ENCODE data around the gene KRTAP19-6. TPM values are rescaled to one million over a fixed set of nuclear protein-coding genes. Genes with fewer than 3 reads are reported as not detected.

The KRTAP19-6 gene, protein sequence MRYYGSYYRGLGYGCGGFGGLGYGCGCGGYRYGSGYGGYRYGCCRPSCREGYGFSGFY
- not detected for total RNA-seq

DNA sequence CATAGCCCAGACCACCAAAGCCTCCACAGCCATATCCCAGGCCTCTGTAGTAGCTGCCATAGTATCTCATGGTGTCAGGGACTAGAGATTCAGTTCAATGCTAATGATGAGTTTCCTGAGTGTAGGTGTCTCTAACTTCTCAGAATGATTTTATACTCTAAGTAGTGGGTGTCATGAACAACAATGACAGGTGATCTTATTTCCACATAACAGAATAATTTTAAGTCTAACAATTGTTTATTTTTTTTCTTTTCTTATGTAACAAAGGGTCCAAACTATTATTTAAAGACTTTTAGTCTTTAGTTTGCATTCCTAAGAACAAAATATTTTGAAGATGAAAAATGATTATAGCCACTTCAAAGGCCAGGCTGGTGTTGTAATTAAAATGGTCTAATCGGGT, at the start of gene KRTAP19-6:
TSS of gene KRTAP19-6 (minus strand) at position 101 of the 400 bp plus-strand sequence. CDS start at position 70, 31 bp downstream.
- peaks cover 4% of the 10 kb centered on the region for H3K9me3 Mint-ChIP-seq
- POLR2A ChIA-PET, result no interaction called here
- no peak within 1 kb of the TSS for H3K27ac Mint-ChIP-seq
- DNase-seq (no peak), ATAC-seq (ENCODE audit: low read depth) (no peak)
- H3K27me3 Mint-ChIP-seq, result no peaks in the 10 kb centered on the region
- no peaks in the 10 kb centered on the region for H3K36me3 Mint-ChIP-seq
- H3K4me1 Mint-ChIP-seq, result no peaks in the 10 kb centered on the region
- H3K4me3 Mint-ChIP-seq, result no peak within 1 kb of the TSS

DNA sequence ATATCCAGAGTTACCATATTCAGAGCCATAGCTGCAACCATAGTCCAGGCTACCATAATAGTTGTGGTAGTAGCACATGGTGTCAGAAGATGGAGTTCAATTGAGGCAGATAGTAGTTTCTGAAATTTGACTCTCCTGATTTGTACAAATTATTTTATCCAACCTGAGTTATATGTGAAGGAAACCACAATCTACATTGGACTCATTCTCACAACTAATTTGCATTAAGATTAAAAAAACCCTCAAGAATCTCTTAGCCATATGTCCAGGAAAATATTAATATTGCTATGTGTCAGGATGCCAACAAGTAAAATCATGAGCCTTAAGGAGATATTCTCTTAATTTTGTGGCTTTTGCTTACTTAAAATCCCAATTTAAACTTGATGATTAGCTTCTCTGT, 48.6 kb upstream of the KRTAP19-6 start, which contains the start of gene KRTAP22-2:
TSS of gene KRTAP22-2 (minus strand) at position 101 of the 400 bp plus-strand sequence.
- Mint-ChIP-seq H3K9me3 (no peaks in the 10 kb centered on the region), H3K4me3 (no peak within 1 kb of the TSS), H3K4me1 (no peaks in the 10 kb centered on the region), H3K36me3 (no peaks in the 10 kb centered on the region), H3K27me3 (no peaks in the 10 kb centered on the region), H3K27ac (no peak within 1 kb of the TSS)
- ATAC-seq (ENCODE audit: low read depth) (no peak), DNase-seq (no peak)
- POLR2A ChIA-PET, result no interaction called here

DNA sequence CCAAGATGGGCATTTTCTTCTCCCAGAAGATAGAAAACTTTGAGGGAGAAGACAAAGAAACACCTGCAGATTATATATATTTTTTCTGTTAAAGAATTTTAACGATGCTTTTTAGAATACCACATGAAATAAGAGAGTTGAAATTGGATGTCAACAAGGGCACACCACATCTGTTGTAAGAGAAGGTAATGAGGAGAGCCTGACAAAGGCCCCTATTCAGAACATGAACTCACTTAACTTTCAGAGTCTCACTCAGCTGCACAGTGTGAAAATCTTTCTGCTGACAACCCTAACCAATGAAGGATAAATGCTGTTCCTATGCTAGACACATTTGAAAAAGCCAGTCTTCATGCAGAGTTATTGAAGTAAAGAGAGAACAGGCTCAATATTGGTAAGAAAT, 41.2 kb upstream of the KRTAP19-6 start:
- Mint-ChIP-seq H3K27me3 (no peaks in the 10 kb centered on the region), H3K27ac (no peak overlapping the region), H3K4me3 (no peak overlapping the region), H3K4me1 (no peaks in the 10 kb centered on the region), H3K9me3 (no peaks in the 10 kb centered on the region), H3K36me3 (no peaks in the 10 kb centered on the region)
- ATAC-seq (ENCODE audit: low read depth) (no peak), DNase-seq (no peak)
- POLR2A ChIA-PET, result no interaction called here

DNA sequence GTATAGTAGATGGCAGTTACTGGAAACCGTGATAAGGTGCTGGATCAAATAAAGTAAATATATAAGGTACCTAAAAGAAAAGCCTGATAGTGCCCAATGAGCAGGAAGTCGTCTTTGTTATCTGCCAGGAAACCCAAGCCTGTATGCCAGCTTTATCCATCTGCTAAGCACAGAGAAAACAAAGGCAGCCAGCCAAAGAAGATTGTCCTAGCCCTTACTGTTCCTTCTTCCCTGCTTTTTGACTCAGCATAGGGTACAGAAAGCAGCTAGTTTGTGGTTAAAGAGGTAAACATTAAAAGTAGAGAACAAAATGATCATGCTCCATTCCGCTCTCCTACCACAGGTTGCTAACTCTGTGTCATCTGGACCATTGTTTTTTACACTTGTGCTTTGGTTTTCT, 38.5 kb upstream of the KRTAP19-6 start:
- Mint-ChIP-seq H3K9me3 (peaks cover 2% of the 10 kb centered on the region), H3K27ac (no peak overlapping the region), H3K4me3 (no peak overlapping the region), H3K27me3 (no peaks in the 10 kb centered on the region), H3K36me3 (no peaks in the 10 kb centered on the region), H3K4me1 (no peaks in the 10 kb centered on the region)
- ATAC-seq (ENCODE audit: low read depth) (no peak), DNase-seq (no peak)
- POLR2A ChIA-PET, result no interaction called here

DNA sequence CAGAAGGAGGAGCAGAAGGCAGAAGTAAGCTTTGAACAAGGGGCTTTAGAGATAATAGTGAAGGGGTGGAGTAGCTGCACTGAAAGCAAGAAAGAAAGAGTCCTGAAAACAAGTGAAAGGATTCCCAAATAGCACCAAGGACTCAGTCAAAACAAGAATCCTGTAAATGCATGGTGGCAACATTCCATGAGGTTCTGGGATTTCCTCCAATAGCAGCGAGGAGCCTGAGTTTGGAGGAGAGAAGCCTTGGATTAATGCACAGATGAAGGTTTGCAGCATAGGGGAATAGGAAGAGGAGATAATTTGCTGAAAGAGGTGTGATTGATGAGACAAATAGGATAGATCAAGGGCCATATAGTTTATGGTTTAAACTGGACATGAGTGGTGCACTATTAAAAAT, 37.7 kb upstream of the KRTAP19-6 start:
- Mint-ChIP-seq H3K9me3 (peaks cover 2% of the 10 kb centered on the region), H3K4me3 (no peak overlapping the region), H3K36me3 (no peaks in the 10 kb centered on the region), H3K27me3 (no peaks in the 10 kb centered on the region), H3K4me1 (no peaks in the 10 kb centered on the region), H3K27ac (no peak overlapping the region)
- ATAC-seq (ENCODE audit: low read depth), result no peak
- no peak for DNase-seq
- POLR2A ChIA-PET, result no interaction called here

DNA sequence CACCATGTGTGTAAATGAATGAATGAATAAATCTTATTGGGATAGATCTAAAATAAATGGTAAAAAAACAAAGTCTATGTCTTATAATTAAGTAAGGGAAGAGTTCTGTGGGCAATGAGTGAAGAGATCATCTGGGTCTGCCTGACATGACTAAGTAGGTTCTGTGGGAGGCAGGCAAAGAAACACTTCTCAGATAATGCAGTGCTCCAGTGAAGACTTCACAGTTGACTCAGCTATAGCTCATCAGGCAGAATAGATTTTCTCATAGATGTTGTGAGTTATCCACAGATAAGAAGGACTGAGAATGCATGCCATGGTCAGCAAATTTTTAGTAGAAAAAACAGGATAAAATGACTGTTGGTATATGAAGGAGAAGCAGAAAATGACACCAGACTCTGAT, 36.1 kb upstream of the KRTAP19-6 start:
- POLR2A ChIA-PET, result no interaction called here
- H3K36me3 Mint-ChIP-seq, result no peaks in the 10 kb centered on the region
- DNase-seq (no peak), ATAC-seq (ENCODE audit: low read depth) (no peak)
- H3K4me1 Mint-ChIP-seq, result no peaks in the 10 kb centered on the region
- no peak overlapping the region for H3K4me3 Mint-ChIP-seq
- H3K9me3 Mint-ChIP-seq, result peaks cover 2% of the 10 kb centered on the region
- H3K27me3 Mint-ChIP-seq, result no peaks in the 10 kb centered on the region
- no peak overlapping the region for H3K27ac Mint-ChIP-seq

DNA sequence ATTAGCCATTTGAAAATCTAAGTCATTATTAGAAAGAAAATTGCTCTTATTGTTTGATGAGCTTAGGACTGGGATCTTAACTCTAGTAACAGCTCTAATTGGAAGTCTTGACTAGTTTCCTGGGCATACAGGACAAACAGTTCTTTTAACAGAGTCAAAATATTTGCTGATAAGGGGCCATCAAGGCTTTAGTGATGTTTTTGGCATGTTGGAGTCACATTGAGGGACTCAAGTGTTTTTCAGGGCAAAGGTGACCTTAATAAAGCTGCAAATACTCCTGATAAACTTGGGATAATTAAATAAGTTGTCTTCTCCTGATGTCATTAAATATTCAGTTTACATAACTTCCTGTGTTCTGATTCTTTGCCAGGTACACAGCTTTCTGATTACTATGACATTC, 26.0 kb upstream of the KRTAP19-6 start:
- Mint-ChIP-seq H3K4me3 (no peak overlapping the region), H3K4me1 (no peaks in the 10 kb centered on the region), H3K9me3 (peaks cover 1% of the 10 kb centered on the region), H3K27ac (no peak overlapping the region), H3K36me3 (no peaks in the 10 kb centered on the region), H3K27me3 (no peaks in the 10 kb centered on the region)
- no peak for ATAC-seq (ENCODE audit: low read depth)
- no peak for DNase-seq
- POLR2A ChIA-PET, result no interaction called here

DNA sequence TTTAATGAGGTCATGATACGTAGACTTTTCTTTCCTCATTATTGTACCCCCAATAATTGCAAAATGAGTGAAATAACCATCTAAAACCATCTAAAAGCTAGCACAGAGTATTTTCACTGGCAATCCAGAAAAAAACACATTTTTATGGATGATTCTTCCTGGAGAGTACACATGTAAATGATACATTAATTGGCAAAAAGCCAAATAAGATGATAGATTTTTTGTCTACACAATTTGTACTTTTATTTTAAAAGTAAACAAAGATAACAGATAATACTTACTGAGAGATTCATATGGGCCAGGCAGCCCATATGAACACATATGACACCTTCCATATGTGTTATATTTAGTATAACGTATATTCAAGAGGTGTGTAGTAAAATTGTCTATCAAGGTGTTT, 22.0 kb upstream of the KRTAP19-6 start:
- H3K36me3 Mint-ChIP-seq, result no peaks in the 10 kb centered on the region

DNA sequence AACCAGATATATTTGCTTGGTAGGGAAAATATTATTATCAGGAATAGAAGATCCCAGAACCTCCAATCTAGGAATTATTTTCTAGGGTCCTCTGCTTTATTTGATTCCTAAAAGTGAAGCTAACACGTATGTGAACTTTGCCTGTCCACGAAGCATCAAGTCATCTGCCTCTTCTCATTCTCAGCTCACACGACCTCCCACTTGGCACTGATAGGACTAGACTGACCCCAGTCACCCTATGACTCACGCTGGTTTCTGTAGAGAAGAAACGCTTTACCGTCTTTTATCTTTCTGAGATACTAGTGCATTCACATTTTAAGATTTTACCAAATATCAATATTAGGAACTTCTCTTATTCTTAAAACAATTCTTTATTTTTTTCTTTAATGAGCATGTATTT, 21.4 kb upstream of the KRTAP19-6 start:
- no peak for ATAC-seq (ENCODE audit: low read depth)
- POLR2A ChIA-PET, result no interaction called here
- H3K36me3 Mint-ChIP-seq, result no peaks in the 10 kb centered on the region

More for the DNA sequence above, 22.0 kb upstream of the KRTAP19-6 start:
- POLR2A ChIA-PET, result no interaction called here
- H3K27ac Mint-ChIP-seq, result no peak overlapping the region
- no peaks in the 10 kb centered on the region for H3K4me1 Mint-ChIP-seq
- no peaks in the 10 kb centered on the region for H3K27me3 Mint-ChIP-seq
- H3K4me3 Mint-ChIP-seq, result no peak overlapping the region
- H3K9me3 Mint-ChIP-seq, result no peaks in the 10 kb centered on the region
- DNase-seq, result no peak
- ATAC-seq (ENCODE audit: low read depth), result no peak

DNA sequence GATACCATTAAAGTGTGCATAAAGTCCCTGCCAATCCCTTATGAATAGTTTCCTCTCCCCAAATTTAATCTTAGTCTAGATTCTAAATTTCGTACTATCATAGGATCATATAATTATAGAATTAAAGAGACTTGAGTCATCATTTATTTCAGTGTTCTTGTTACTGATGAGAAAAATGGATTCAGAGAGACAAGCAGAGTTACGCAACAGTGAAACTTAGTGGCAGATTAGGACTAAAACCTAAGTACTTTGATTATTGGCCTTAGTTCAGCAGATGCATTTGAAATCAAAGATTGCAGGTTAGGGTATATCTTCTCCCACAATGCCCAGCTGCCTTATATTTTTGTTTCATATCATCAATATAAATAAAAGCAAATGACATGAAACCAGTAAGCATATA, 20.3 kb upstream of the KRTAP19-6 start:
- Mint-ChIP-seq H3K4me1 (no peaks in the 10 kb centered on the region), H3K36me3 (no peaks in the 10 kb centered on the region), H3K4me3 (no peak overlapping the region), H3K27ac (no peak overlapping the region), H3K9me3 (no peaks in the 10 kb centered on the region), H3K27me3 (no peaks in the 10 kb centered on the region)
- POLR2A ChIA-PET, result no interaction called here
- DNase-seq (no peak), ATAC-seq (ENCODE audit: low read depth) (no peak)

More for the DNA sequence above, 21.4 kb upstream of the KRTAP19-6 start:
- Mint-ChIP-seq H3K9me3 (no peaks in the 10 kb centered on the region), H3K27me3 (no peaks in the 10 kb centered on the region), H3K27ac (no peak overlapping the region), H3K4me3 (no peak overlapping the region), H3K4me1 (no peaks in the 10 kb centered on the region)
- DNase-seq, result no peak

DNA sequence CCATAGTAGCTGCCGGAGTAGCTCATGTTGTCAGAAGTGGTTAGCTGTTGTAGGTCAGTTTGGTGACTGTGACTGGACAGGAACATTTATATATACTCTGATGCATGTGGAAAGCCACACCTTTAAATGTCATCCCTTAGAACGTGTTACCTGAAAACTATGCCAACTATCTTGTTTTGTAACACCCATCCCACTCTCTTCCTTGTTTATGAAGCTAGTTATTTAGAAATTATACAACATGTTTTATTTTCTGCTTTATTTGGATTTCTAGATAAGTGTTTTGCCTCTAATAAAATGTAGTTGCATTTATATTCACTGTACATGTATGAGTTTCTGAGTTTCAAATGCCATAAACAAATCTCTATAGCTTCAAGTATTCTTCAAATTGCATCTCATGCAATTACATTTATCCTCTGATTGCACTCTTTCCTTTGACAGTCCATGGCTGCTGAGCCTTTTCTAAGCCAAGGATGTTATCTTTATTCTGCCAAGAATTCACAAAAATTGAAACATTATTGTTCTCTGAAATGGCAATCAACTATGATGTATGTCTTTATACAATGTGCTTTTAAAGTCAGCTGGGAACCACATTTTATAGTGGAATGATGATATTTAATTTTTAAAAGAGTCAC, 19.7 kb upstream of the KRTAP19-6 start, which contains the start of gene KRTAP19-7:
TSS of gene KRTAP19-7 (minus strand) at position 51 of the 632 bp plus-strand sequence. CDS start at position 26, 25 bp downstream.
- H3K4me1 Mint-ChIP-seq, result no peaks in the 10 kb centered on the region
- DNase-seq (no peak), ATAC-seq (ENCODE audit: low read depth) (no peak)
- no peaks in the 10 kb centered on the region for H3K36me3 Mint-ChIP-seq
- no peak within 1 kb of the TSS for H3K4me3 Mint-ChIP-seq
- no peaks in the 10 kb centered on the region for H3K9me3 Mint-ChIP-seq
- POLR2A ChIA-PET, result no interaction called here
- no peaks in the 10 kb centered on the region for H3K27me3 Mint-ChIP-seq
- H3K27ac Mint-ChIP-seq, result no peak within 1 kb of the TSS

DNA sequence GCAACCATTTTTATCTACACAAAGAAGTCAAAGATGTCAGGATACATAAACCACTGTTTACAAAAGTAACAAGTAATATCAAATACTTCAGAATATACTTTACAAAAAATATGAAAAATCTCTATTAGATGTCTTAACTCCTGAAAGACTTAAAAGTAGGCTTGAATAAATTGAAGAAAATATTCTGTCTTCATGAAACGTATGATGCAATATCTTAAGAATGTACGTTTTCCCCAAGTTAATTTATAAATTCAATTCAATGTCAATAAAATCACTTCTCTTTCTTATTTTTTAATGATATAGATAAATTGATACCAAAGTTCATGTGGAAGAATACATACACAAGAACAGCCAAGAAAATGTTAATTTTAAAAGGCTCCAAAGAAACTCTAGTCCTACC, 13.4 kb upstream of the KRTAP19-6 start:
- no peak overlapping the region for H3K27ac Mint-ChIP-seq
- H3K4me3 Mint-ChIP-seq, result no peak overlapping the region
- H3K36me3 Mint-ChIP-seq, result no peaks in the 10 kb centered on the region
- H3K9me3 Mint-ChIP-seq, result peaks cover 3% of the 10 kb centered on the region
- POLR2A ChIA-PET, result no interaction called here
- DNase-seq (no peak), ATAC-seq (ENCODE audit: low read depth) (no peak)
- no peaks in the 10 kb centered on the region for H3K27me3 Mint-ChIP-seq
- no peaks in the 10 kb centered on the region for H3K4me1 Mint-ChIP-seq

DNA sequence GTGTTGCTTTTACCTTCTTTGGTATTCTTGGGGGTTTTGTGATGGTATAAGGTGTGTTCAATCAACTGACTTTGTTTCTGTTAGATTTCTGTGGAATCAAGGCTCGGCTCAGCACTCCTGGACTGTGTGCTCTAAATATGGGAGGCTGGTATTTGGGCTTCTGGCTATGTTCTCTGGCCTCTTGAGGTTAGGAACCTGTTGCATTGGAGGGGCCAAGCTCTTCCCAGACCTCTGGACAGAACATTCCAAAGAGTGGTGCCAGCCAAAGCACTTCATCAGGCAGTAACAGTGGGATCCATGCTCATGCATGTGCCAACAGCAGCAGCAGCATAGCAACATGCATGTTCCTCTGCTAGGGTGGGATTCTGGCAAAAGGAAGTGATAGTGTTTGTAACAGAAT, 11.1 kb upstream of the KRTAP19-6 start:
- POLR2A ChIA-PET, result no interaction called here
- ATAC-seq (ENCODE audit: low read depth), result no peak
- H3K36me3 Mint-ChIP-seq, result no peaks in the 10 kb centered on the region
- H3K9me3 Mint-ChIP-seq, result peaks cover 4% of the 10 kb centered on the region
- DNase-seq, result no peak
- no peak overlapping the region for H3K4me3 Mint-ChIP-seq
- H3K27ac Mint-ChIP-seq, result no peak overlapping the region
- H3K27me3 Mint-ChIP-seq, result no peaks in the 10 kb centered on the region
- no peaks in the 10 kb centered on the region for H3K4me1 Mint-ChIP-seq

DNA sequence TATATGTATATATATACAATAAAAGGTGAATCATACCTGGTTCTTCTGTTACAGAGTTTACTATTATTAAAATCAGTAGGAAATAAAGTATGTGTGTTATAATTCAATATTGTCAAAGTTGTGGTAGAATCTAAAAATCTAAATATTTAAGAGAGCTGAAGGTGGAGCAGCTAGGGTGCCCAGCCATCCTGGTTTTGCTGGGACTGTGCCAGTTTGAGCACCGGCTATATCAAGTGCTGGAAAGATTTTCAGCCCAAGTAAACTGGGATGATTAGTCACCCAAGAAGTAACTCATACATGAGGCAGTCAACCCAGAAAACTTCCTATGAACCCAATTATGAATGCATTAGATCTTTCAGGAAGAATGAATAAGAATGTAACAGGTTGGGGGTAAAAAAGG, 22.8 kb downstream of the KRTAP19-6 start:
- peaks cover 2% of the 10 kb centered on the region for H3K27me3 Mint-ChIP-seq
- POLR2A ChIA-PET, result no interaction called here

More for the DNA sequence above, 22.8 kb downstream of the KRTAP19-6 start:
- H3K27ac Mint-ChIP-seq, result no peak overlapping the region
- peaks cover 2% of the 10 kb centered on the region for H3K9me3 Mint-ChIP-seq
- no peak for DNase-seq
- no peak overlapping the region for H3K4me3 Mint-ChIP-seq
- ATAC-seq (ENCODE audit: low read depth), result no peak
- no peaks in the 10 kb centered on the region for H3K36me3 Mint-ChIP-seq
- H3K4me1 Mint-ChIP-seq, result no peaks in the 10 kb centered on the region
